B cell (primary cell): ENCODE data around the gene NFAM1.
A peak's percentile ranks its signal among the peaks of the same experiment; 100 is the strongest.

Source experiments
- EZH2 ChIP-seq: IDR thresholded peaks from 2 replicates; pipeline ENCODE4 v1.6.1; 2012; ENCODE audit warnings: borderline replicate concordance, low read depth, mild to moderate bottlenecking, moderate library complexity, low read length; ENCODE audit not compliant: insufficient read depth, poor library complexity, severe bottlenecking
- TF ChIP-seq, protein P1 (sequence below): fragments of 200-600 bp; IDR thresholded peaks from one replicate; pipeline ENCODE4 v1.8.0; 2022; ENCODE audit warnings: antibody characterized with exemption, mild to moderate bottlenecking

DNA sequence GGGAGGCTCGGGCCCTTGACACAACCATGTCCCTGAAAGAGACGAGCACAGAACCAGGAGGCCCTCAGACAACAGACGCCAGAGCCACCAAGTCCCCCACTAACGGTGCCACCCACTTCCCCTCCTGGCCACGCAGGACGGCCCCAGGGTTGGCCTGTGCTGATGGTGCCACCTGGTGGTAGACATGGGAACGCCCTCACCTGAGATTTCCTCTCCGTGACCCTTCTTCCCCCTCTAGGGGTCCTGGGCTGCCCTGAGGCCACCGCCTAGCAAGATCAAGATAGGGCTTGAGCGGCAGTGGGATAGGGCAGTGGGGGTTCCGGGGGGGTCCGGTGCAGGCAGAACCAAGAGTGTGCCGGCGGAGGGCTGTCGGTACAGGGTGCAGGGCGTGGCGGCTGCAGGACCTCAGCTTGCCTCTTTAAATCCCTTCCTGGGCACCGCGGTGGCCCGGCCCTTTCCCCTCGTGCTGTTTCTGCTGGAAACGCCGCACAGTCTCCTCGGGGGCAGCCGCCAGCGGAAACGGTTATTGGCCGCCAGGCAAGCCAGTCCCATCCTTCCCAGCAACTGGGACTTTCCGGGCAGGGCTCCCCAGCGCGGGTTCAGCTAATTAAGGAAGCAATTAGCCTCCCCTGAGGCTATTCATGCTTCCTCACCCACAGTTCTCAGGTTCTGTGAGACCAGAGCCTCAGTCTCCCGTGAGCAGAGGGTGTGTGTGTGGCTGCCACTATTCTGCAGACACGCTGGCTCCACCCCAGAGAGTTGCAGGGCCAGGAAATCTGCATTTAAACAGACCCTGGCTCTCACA lies 5.5 kb upstream of the NFAM1 start:
- TF ChIP-seq, protein P1, sequence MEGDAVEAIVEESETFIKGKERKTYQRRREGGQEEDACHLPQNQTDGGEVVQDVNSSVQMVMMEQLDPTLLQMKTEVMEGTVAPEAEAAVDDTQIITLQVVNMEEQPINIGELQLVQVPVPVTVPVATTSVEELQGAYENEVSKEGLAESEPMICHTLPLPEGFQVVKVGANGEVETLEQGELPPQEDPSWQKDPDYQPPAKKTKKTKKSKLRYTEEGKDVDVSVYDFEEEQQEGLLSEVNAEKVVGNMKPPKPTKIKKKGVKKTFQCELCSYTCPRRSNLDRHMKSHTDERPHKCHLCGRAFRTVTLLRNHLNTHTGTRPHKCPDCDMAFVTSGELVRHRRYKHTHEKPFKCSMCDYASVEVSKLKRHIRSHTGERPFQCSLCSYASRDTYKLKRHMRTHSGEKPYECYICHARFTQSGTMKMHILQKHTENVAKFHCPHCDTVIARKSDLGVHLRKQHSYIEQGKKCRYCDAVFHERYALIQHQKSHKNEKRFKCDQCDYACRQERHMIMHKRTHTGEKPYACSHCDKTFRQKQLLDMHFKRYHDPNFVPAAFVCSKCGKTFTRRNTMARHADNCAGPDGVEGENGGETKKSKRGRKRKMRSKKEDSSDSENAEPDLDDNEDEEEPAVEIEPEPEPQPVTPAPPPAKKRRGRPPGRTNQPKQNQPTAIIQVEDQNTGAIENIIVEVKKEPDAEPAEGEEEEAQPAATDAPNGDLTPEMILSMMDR: peak; percentile 98
- TF ChIP-seq EZH2: no peak
